Measurements from ENCODE around the gene EIPR1. TPM values are rescaled to one million over a fixed set of nuclear protein-coding genes. Genes with fewer than 3 reads are reported as not detected.
"Not testable (repeated sequence)": the region's sequence is repeated elsewhere in the genome, so short reads cannot be mapped to it uniquely, and the experiment has no call there.

The EIPR1 gene
- total RNA-seq, 4 donors from 2014 or later: 26.1 to 51.6 (median 40.0) TPM

DNA sequence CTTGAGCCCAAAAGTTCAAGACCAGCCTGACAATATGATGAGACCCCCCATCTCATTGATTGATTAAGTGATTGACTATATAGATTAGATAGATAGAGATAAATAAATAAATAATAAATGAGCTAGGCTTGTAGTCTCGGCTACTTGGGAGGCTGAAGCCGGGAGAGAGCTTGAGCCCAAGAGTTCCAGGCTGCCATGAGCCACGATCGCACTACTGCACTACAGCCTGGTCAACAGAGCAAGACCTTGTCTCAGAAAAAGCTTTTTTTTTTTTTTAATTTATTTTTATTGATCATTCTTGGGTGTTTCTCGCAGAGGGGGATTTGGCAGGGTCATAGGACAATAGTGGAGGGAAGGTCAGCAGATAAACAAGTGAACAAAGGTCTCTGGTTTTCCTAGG, 12.4 kb downstream of the EIPR1 start:
- TF ChIP-seq POLR2A (IDR thresholded peaks at IDR 0.05): no peak
- TF ChIP-seq, protein P1, sequence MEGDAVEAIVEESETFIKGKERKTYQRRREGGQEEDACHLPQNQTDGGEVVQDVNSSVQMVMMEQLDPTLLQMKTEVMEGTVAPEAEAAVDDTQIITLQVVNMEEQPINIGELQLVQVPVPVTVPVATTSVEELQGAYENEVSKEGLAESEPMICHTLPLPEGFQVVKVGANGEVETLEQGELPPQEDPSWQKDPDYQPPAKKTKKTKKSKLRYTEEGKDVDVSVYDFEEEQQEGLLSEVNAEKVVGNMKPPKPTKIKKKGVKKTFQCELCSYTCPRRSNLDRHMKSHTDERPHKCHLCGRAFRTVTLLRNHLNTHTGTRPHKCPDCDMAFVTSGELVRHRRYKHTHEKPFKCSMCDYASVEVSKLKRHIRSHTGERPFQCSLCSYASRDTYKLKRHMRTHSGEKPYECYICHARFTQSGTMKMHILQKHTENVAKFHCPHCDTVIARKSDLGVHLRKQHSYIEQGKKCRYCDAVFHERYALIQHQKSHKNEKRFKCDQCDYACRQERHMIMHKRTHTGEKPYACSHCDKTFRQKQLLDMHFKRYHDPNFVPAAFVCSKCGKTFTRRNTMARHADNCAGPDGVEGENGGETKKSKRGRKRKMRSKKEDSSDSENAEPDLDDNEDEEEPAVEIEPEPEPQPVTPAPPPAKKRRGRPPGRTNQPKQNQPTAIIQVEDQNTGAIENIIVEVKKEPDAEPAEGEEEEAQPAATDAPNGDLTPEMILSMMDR (IDR thresholded peaks at IDR 0.05): no peak
- WGBS, 2 donors: 53 to 68% methylated on average over 5 of the region's 5 CpGs
- intact Hi-C loops (cut with DNase I): no loop called here

GRCh38 chr2:3361518-3362389, 15.9 kb downstream of the EIPR1 start:
- Histone ChIP-seq H3K27ac (peak overlapping the region in 1 of 3 donors; percentile 70), H3K9me3 (no peaks in the 10 kb centered on the region), H3K4me1 (peaks cover 18 to 46% of the 10 kb centered on the region in 2 donors), H3K27me3 (no peaks in the 10 kb centered on the region), H3K4me3 (replicated peaks in 1 of 3) (no peak overlapping the region), H3K36me3 (no peaks in the 10 kb centered on the region)
- WGBS, 2 donors: 88 to 90% methylated on average over 17 of the region's 17 CpGs
- DNase-seq: no peak
- TF ChIP-seq, protein P1 (IDR thresholded peaks at IDR 0.05): no peak
- TF ChIP-seq POLR2A (IDR thresholded peaks at IDR 0.05): no peak
- intact Hi-C loops (cut with DNase I): no loop called here

More for the DNA sequence above, 12.4 kb downstream of the EIPR1 start:
- H3K36me3 ChIP-seq: no peaks in the 10 kb centered on the region
- peak overlapping the region in 2 of 3 donors; percentile 22 to 68 for H3K27ac ChIP-seq
- H3K27me3 ChIP-seq: no peaks in the 10 kb centered on the region
- peaks cover 12 to 36% of the 10 kb centered on the region in 2 donors for H3K4me1 ChIP-seq
- H3K4me3 ChIP-seq (replicated peaks in 1 of 3): no peak overlapping the region
- no peaks in the 10 kb centered on the region for H3K9me3 ChIP-seq
- DNase-seq: no peak

GRCh38 chr2:3357926-3358325, 19.7 kb downstream of the EIPR1 start:
- Histone ChIP-seq H3K36me3 (no peaks in the 10 kb centered on the region), H3K4me1 (peaks cover 26 to 52% of the 10 kb centered on the region in 2 donors), H3K27ac (no peak overlapping the region), H3K9me3 (no peaks in the 10 kb centered on the region), H3K4me3 (replicated peaks in 1 of 3) (no peak overlapping the region), H3K27me3 (no peaks in the 10 kb centered on the region)
- intact Hi-C loops (cut with DNase I): no loop called here
- 93 to 96% methylated on average over 8 of the region's 8 CpGs for WGBS, 2 donors
- no peak for DNase-seq
- TF ChIP-seq, protein P1 (IDR thresholded peaks at IDR 0.05): no peak
- TF ChIP-seq POLR2A (IDR thresholded peaks at IDR 0.05): no peak

- intact Hi-C loops (cut with DNase I); H3K27me3 ChIP-seq; H3K27ac ChIP-seq; H3K9me3 ChIP-seq; H3K4me3 ChIP-seq (replicated peaks in 1 of 3); H3K36me3 ChIP-seq; DNase-seq: not testable (repeated sequence)
- WGBS, 2 donors: 86 to 93% methylated on average over 2 of the region's 2 CpGs
- H3K4me1 ChIP-seq: peaks cover 22 to 47% of the 10 kb centered on the region in 2 donors
These were observed 20.2 kb downstream of the EIPR1 start for GRCh38 chr2:3357446-3357845.

DNA sequence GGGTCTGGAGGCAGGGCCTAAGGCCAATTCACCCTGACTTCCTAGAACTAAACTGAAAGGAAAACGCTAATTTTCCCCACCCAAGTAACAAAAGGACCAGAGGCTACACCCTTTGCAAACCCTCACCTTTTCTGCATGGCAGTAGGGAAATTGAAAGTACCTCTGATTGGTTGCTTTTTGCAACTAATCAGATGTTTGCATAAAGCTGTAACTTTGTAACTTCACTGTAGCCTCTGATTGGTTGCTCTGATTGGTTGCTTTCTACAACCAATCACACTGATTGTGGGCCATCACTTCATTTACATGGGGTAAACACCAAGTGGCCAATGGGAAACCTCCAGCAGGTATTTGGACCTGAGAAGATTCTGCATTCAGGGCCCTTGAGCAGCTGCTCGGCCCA, 20.8 kb downstream of the EIPR1 start:
- WGBS, 2 donors: 76 to 81% methylated on average over 2 of the region's 2 CpGs
- Histone ChIP-seq H3K36me3 (no peaks in the 10 kb centered on the region), H3K4me3 (replicated peaks in 1 of 3) (no peak overlapping the region), H3K4me1 (peaks cover 22 to 41% of the 10 kb centered on the region in 2 donors), H3K9me3 (no peaks in the 10 kb centered on the region), H3K27me3 (no peaks in the 10 kb centered on the region), H3K27ac (no peak overlapping the region)
- DNase-seq: no peak
- TF ChIP-seq, protein P1 (IDR thresholded peaks at IDR 0.05): no peak
- no peak for TF ChIP-seq POLR2A (IDR thresholded peaks at IDR 0.05)
- intact Hi-C loops (cut with DNase I): no loop called here
